Activated T-helper 1 cell treated with anti-CD3 and anti-CD28 coated beads, Interleukin-2, amount 50 U/mL, for 16 hours (primary cell): Measurements from ENCODE around the gene TRAPPC2L.
A peak's percentile ranks its signal among the peaks of the same experiment; 100 is the strongest.

Source experiments
- DNase-seq, 2 donors: peaks; one replicate each; pipeline ENCODE4 v3.0.0-alpha.2; 2020; ENCODE audit warnings: low read depth in 1 of 2, low spot score in 1 of 2

TRAPPC2L gene

DNA sequence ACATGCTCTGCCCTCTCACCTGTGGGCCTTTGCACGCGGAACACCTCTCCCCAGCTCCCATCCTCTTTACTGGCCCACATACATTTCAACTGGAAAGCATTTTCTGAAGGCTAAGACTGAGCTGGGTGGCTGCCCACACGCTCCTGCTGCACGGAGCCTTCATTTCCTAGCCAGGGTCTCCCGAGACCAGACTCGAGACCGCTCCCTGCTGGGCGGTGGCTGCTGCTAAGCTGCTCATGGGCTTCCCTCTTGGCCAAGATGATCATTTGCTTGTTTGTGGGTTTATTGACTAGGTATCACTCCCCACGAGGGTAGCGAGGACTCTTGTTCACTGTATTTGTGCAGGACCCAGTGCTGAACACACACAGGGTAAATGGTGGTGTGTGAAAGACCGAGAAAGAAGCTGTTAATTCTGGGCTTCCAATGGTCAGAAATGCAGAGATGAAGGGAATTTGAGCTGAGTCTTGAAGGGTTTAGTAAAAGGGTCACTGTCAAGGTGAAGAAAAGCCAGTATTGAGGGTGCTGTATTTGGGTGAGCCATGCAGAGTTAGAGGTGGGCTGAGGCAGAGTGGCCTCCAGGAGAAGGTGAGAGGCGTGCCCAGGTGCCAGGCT lies 907 bp downstream of the TRAPPC2L start:
- peak; percentile 51 for DNase-seq

- DNase-seq: no peak
These were observed 2.6 kb downstream of the TRAPPC2L start for GRCh38 chr16:88859381-88860091.

DNA sequence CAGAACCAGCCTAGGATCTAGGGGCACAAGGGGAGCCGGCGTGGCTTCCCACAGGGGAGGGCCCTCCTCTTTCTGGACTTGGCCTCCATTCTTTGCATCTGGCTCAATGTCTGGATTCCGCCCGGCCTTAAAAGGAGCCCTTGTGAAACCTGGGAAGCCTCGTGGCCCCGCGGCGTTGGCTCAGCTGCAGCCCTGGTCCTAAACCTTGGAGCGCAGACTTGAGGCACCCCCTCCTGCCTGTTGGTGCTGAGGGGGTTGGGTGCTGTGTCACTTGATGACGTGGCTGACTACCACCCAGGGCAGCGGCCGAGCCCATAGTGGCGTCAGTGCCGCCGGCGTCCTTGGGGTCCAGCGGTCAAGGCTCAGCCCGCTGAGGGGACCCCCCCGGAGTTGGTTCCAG lies 4.4 kb downstream of the TRAPPC2L start:
- DNase-seq: no peak

- DNase-seq: no peak
These were observed 6.0 kb downstream of the TRAPPC2L start for GRCh38 chr16:88862968-88863367.

GRCh38 chr16:88863426-88863825 lies 6.5 kb downstream of the TRAPPC2L start:
- DNase-seq: no peak

DNA sequence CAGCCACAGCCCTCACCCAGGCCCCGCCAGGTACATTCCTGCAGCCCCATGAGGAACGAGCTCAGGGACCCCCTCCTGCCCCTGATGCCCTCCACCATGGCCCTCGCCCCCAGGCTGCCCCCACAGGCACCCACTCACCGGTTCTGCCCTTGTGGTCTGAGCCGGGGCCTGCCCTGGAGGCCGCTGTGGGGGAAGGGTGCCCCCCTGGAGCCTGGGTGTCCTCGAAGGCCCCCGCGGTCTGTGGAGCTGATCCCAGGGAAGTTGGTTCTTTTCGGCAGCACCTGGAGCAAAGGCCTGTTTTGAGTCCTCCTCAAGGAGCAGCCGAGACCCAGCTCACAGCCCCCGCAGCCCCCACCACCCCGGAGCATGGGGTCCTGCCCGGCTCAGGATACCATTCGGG lies 7.2 kb downstream of the TRAPPC2L start:
- no peak for DNase-seq

DNA sequence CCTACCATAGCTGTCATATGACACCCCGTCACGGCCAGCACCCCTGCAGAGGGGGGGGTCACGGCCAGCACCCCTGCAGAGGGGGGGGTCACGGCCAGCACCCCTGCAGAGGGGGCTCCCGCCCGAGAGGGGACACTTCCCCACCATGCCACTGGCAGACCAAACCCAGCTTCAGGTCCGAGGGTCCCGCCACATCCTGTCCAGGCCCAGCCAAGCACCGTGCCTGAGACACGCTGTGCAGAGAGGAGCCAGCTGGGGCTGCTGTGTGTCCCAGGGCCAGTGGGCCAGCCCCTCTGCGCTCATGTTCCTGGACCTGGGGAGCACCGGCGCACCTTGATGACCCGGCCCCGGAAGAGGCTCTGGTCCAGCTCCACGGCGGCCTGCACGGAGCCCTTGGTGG lies 7.6 kb downstream of the TRAPPC2L start:
- DNase-seq: no peak

GRCh38 chr16:88865310-88865709 lies 8.4 kb downstream of the TRAPPC2L start:
- no peak for DNase-seq

GRCh38 chr16:88865742-88866141 lies 8.8 kb downstream of the TRAPPC2L start:
- no peak for DNase-seq

GRCh38 chr16:88866151-88866920 lies 9.4 kb downstream of the TRAPPC2L start, which contains the start of gene PABPN1L:
Gene PABPN1L (minus strand): TSS chr16:88866660. CDS start chr16:88866606, 54 bp downstream.
- no peak for DNase-seq

GRCh38 chr16:88867581-88868246 lies 10.8 kb downstream of the TRAPPC2L start:
- no peak for DNase-seq

DNA sequence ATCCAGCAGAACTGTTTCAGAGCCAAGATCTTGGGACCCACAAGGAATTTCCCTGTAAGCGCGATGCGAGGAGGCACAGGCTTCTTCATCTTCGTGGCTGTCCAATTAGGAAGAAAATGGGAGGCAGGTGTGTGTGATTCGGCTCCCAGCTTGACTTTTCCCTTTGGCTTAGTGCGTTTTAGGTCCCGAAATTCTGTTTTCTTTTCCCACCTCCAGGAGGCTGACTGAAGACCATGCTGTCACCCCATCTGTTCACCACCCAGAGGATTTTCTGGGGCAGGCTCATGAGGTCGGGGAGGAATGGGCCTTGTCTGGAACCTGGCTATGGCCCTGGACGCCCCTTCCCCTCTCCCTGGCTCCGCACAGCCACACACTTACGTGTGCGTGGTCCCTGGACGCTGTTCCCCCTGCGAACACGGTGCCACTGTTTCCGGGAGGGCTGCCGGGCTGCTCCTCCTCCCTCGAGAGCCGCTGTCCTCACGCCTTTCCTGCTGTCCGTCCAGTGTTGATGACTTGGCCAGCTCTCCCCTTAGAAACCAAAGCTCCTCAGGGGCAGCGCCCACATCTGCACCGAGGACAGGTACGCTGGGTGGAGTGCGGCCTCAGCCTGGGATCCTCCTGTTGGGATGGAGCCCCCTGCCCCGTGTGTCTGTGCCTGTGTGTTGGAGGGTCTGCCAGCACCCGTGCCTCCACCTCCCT lies 12.2 kb downstream of the TRAPPC2L start:
- DNase-seq: no peak

GRCh38 chr16:88869673-88869980 lies 12.7 kb downstream of the TRAPPC2L start:
- no peak for DNase-seq

DNA sequence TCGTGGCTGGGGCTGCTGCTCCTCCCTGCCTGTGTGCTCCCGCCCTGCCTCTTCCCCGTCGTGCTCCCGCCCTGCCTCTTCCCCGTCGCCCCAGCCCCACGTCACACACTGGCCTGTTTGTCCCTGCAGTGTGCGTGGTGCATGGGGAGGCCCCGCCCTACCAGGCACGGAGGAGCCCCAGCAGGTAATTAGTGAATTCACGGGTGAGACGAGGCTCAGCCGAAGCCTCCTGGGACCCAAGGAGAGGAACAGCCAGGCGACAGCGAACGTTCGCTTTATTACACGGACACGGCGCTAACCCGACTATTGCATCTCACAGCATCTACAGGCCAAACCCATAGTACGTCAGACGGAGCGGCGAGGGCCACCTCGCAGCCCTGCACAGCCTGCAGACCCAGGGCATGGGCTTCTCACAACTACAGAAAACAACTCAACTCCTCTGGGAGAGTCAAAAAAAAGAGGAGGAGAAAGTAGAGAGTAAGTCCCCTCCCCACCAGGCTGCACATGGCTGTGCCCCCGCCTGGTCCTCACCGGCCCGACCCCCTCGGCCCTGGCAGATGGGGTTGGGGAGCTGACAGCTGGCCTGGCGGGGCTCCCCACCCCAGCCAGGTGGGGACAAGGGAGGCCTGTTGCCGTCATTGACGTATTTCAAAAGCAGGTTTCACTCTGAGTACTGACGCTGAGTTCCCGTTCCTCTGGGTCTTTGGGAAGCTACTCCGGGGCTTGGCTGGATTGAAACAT lies 13.9 kb downstream of the TRAPPC2L start:
- no peak for DNase-seq

DNA sequence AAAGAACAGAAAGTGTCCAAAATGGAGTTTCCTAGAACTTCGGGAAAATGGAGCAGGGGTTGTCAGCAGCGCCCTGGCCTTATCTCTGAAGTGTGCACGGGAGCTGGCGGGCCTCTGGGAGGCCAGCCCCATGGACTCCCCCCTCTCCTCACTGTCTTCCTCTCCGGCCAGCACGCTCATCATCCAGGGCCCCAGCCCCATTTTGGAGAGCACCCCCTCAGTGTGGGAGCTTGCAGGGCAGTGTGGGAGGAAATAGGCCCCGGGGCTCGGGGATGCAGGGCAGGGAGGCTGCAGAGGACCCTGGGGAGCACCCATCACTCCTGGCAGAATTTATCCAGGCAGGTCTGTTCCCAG lies 14.4 kb downstream of the TRAPPC2L start:
- no peak for DNase-seq

GRCh38 chr16:88871730-88872416 lies 14.9 kb downstream of the TRAPPC2L start:
- DNase-seq: no peak

GRCh38 chr16:88872650-88873331 lies 15.9 kb downstream of the TRAPPC2L start:
- no peak for DNase-seq

DNA sequence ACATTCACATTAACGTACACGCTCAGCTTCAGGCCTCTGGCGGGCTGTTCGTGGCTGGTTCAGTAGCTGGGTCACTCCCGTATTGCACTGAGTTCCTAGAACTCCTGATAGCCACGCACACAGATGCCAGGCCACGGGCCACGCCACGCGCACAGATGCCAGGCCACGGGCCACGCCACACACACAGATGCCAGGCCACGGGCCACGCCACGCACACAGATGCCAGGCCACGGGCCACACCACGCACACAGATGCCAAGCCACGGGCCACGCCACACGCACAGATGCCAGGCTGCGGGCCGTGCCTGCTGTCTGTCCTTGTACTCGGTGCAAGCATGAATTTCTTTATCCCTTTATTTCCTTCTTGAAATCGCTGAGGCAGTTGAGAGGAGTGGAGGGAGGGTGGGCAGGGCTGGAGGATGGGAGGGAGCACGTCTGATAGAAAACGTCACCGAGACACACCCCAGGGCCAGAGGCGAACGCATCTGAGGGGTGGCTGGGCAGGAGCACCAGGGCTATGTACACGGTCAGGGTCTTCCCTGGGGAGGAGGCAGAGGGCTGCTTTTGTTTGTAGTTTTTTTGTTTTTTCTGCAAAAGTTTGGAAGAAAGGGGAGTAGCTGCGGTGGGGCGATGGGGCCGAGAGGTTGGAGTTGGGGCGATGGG lies 18.1 kb downstream of the TRAPPC2L start:
- no peak for DNase-seq

- no peak for DNase-seq
These were observed 18.8 kb downstream of the TRAPPC2L start for GRCh38 chr16:88875703-88876234.
